Medulla oblongata (tissue), 1 donor: ENCODE results near the gene ARHGAP21.

Experiments used
- DNase-seq: peaks from one replicate; pipeline ENCODE4 v3.0.0-alpha.2; 2015; ENCODE audit errors: extremely low spot score

The ARHGAP21 gene

GRCh38 chr10:24722676-24723385 is 856 bp downstream of the ARHGAP21 start:
- peak; percentile 66 for DNase-seq

DNA sequence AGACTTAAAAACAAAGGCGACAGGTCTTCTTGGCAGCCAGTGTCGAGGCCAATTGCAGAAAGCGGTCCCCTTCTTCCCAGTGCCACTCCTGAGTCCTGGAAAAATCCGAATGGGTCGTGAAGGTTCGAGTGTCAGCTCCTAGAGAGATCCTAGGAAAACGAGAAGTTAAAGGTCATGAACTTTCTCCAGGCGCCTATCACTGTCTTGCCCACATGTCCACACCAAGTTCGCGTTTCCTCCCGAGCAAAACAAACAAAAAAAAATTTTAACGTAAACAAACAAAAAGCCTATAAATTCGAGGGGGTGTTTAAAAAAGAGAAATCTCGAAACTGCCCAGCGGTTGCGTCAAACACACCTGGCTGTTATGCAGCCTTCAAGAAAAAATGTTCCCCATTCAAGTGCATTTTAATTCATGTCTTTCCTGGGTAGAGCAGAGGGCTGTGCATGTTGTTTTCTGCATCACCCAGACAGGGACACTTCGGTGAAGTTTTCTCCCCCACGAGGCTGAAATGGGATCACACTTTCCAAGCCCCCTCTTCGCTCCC is 1.5 kb downstream of the ARHGAP21 start:
- DNase-seq = peak; percentile 43

DNA sequence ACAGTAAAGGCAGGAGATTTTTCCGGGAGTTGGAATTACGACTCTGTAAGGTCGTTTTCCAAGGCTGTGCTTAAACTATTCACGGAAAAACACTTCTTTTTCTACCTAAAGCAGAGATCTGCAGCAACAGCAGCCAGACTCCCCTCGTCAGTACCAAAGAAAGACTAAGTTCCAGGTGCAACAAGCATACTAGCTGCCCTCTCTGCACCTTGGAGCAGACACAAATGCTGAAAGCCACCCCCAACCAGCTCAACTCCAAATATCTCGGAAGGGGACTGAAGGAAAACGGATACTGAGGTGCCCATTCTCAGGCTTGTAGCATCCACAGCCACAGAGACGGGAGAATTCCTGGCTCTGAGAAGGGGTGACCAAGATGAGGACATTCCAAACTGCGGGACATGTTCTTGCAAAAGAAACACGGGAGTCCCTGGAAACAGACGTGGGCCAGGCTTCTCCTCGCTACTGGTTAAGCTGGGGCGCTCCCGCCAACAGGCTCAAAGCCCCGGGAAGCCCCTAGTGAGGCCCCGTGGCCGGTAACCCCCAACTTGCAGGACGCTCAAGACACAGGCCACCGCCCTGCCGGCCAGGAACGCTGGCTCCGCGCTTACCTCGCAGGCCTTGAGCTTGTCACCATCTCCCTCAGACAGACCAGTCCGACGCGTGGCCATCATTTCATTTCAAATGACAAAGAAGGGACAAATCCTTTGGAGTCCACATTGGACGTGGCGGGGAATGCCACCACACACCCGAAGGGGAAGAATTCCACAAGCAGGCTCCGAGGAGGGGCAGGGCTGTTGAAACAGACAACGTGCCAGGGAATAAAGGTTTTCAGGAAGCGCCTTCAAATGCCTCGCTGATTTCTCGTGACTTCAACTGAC is 2.2 kb downstream of the ARHGAP21 start:
- peak; percentile 55 for DNase-seq

DNA sequence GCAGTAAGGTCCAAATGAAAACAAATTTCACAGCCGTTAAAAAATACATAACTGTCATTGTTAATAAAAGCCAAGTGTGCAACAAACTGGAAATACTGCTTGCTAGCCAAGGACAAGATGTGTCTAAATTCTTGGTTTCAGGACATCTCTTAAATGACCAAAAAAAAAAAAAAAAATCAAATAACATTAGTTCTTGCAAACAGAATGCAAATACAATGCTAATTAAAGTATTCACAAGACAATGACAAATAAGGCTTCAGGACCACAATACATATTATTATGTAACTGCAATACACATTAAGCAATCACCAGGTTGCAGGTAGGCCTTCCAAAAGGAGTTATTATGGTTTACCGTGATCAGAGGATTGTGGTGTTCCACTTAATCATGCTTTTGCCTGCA is 3.6 kb downstream of the ARHGAP21 start:
- no peak for DNase-seq

DNA sequence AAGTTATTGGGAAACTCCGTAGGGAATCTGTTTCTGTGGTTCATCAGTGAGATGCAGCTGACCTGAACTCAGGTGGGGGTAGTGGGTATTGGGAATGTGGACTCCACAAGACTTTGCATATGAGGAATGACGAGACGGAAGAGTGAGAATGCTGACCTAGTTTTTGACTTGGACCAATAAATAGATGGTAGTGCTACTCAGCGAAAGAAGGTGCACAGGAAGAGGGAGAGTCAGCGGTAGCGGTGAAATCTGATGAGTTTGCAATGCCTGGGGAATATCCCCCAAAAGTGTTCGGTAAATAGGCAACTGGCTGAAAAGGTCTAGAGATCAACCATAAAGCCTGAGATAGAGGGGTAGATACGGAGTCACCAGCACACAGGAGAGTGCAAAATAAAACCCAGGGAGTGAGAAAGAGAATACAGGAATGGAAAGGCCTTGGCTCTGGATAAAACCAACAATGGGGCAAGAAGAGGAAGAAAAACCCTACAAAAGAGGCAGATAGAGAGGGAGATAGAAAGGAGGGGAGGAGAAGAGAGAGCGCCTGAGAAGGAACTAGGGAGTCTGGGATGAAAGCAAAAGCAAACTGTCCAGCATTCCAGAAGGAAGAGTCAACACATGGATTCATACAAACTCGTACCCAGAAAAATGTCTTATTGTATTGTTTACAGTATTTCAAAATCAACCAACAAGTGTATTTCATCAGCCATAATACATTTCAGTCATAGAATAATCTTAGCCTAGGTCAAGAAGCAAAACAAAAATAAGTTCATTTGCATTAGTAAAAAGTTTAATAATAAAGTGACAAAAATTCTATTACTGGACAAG is 5.4 kb downstream of the ARHGAP21 start:
- DNase-seq = no peak

- no peak for DNase-seq
These were observed 7.4 kb downstream of the ARHGAP21 start for GRCh38 chr10:24716295-24716694.

DNA sequence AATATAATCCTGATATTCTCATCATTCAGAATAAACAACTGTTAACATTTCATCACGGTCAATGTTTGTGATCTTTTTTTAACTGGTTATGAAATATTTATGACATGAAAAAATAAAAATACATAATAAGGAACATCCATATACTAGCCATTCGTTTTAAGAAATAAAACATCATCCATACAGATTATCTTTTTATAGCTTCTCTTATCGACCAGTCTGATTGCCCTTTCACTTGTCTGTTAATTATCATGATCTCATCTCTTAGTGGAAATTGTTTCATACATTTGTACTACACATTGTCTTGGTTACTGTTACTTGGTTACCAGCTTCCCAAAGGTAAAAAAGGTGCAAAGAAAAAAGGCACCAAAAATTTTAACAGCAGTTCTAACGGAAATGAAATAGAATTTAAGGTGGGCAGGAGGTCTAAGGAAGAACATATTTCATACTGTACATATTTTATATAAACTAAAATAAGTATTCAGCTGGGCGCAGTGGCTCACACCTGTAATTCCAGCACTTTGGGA is 8.4 kb downstream of the ARHGAP21 start:
- DNase-seq = no peak

DNA sequence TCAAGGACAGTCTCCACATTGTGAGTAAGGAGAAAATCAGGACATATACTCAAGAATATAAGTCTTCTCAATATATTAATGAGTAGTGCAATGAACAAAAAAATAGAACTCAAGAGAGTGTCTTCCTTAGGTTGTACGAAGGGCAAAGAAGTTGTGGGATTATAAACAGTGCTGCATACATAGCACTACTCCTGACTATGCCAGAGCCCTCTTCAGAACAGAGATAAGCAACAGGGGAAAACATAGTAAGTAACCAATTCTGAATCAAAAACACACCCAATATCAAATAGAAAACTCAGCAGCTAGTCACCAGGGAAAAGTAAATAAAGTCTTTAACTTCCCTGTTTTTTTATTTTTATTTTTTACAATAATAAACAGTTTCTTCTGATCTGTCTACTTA is 10.6 kb downstream of the ARHGAP21 start:
- no peak for DNase-seq

GRCh38 chr10:24711465-24711864 is 12.2 kb downstream of the ARHGAP21 start:
- DNase-seq = no peak

GRCh38 chr10:24708081-24708480 is 15.6 kb downstream of the ARHGAP21 start:
- no peak for DNase-seq

GRCh38 chr10:24707445-24707844 is 16.2 kb downstream of the ARHGAP21 start:
- no peak for DNase-seq

DNA sequence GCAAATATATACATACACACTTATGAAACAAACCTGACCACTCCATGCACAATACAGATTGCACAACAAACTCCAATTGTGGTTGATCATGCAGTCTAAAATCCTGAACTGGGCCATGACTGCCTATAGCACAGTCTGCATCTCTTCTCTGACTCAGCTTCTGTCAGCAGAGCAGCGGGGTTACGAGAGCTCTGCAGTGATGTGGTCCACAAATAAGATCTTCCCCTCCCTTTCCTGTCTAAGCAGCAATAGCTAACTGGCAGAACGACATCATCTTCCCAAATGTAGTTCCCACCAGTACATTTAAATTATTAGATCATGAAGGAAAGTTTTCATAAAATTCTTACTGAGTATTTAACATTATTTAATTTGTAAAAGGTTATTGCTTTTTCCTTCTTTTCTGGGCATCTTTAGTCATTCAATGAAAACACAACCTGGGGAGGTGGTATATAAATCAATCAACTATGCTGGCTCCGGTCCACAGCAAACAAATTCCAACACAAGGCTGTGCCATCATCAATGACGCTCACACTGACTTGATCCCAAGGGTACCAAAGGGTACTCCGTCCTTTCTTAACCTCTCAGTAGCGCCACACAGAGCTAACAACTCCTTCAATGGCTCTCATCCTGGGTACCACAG is 17.1 kb downstream of the ARHGAP21 start:
- peak; percentile 67 for DNase-seq

DNA sequence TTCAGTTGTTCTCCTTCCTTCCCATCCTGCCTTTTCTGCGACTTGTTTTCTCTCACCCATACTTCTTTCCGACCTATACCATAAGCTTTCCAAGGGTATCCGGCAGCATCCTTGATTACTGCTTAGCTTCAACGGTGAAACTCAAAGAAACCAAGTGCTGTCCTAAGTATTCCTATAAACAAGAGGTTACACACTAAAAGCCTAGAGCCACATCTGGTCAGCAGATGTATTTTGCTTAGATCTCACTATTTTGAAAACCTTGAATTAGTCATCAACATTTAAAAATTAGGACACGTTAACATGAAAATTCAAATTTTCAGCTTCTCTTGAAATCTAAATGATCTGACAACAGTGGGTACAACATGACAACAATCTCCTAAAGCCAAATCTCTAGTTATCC is 20.0 kb downstream of the ARHGAP21 start:
- DNase-seq = no peak

- DNase-seq = no peak
These were observed 22.2 kb downstream of the ARHGAP21 start for GRCh38 chr10:24701447-24701846.

- DNase-seq = no peak
These were observed 22.7 kb downstream of the ARHGAP21 start for GRCh38 chr10:24700948-24701347.

DNA sequence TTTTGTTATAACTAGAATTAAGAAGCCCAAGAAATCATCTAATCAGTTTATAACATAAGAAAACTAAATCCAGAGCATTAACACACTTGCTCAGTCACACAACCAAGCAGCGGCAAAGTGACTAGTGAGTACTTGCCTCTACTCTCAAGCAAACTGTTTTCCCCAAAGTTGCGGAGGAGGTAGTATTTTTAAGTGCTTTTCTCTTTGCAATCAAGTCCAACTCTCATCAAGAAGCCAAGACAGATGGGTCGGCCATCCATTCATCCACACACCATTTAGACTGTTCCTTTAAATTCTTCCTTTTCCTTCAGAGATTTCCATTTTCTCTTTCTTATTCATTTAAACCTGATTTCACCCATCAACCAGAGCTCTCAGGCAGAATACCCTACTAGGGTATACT is 25.4 kb downstream of the ARHGAP21 start:
- DNase-seq = no peak

DNA sequence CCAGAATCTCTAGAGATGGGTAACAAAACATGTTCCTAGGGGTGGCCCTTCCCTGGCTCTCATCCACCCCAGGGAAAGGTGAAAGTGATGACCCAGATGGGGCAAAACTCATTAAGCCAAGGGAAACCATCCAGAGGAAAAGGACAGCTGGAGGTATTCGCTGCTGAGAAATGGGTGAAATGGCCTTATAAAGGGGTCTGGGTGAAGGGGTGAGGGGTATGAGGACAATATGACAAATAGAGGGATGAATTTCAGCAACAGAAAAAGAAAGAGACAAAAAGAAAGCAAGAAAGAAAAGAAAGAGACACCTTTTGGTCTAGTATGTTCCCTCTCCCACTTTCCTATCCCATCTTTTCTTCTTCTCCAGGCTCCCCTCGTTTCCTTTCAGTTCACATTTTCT is 26.6 kb downstream of the ARHGAP21 start:
- DNase-seq = no peak

DNA sequence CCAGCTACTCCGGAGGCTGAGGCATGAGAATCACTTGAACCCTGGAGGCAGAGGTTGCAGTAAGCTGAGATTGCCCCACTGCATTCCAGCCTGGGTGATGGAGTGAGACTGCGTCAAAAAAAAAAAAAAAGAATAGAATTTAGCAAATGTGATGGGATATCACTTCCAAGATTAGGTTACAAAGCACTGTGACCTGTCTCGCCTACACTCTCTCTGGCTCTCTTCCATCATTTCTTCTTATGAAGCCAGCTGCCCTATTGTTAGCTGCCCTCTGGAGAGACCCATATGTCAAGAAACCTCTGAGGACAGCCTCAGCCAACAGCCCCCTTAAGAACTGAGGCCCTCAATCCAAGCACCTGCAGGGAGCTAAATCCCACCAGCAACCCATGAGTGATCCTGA is 28.2 kb downstream of the ARHGAP21 start:
- DNase-seq = no peak

DNA sequence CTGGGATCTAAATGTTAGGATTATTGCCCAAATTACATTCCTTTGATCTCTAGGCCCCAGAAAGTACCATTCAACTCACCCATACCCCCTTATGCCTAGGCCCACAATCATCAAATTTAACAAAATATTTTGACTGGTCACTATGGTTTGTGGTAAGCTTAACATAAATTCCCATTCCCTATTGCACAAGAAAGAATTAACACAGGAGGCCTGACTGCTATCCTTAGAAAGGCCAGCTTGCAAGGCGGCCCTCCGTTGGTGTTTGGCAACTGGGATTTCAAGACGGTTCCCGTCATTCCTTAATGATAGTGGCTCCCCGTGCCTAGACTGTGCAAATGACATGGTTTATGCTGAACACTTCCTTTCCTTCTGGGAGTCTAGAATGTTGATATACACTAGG is 29.6 kb downstream of the ARHGAP21 start:
- DNase-seq = no peak

- DNase-seq = no peak
These were observed 32.6 kb downstream of the ARHGAP21 start for GRCh38 chr10:24690961-24691512.

DNA sequence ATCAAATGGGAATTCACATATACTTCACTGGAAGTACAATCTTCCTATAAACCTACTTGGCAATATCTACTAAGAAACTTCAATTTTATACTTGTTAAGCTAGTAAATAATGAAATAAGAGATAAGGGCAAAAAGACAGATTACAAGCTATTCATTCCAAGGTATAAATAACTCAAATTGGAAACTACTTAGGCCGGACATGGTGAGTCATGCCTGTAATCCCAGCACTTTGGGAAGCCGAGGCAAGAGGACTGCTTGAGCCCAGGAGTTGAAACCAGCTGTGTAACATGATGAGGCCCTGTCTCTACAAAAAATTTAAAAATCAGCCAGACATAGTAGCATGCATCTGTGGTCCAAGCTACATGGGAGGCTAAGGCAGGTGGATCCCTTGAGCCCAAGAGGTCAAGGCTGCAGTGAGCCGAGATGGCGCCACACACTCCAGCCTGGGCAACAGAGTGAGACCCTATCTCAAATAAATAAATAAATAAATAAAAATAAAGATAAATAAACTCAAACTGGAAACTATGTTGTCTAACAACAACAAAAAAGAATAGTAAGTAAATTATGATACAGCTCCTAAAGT is 37.6 kb downstream of the ARHGAP21 start:
- no peak for DNase-seq
